Ishikawa (cell line): ENCODE data around the gene RNF213.

Experiments used
- CEBPB ChIP-seq: IDR thresholded peaks from 2 replicates; pipeline ENCODE4 v1.6.1; 2012
- EP300 ChIP-seq: IDR thresholded peaks from 2 replicates; pipeline ENCODE4 v1.6.1; 2012; ENCODE audit warnings: borderline replicate concordance
- FOXM1 ChIP-seq: IDR thresholded peaks from 2 replicates; pipeline ENCODE4 v1.6.1; 2012; ENCODE audit warnings: low read depth, borderline replicate concordance
- MAX ChIP-seq: IDR thresholded peaks from 2 replicates; pipeline ENCODE4 v1.6.1; 2012
- NFIC ChIP-seq: IDR thresholded peaks from 2 replicates; pipeline ENCODE4 v1.6.1; 2012
- TAF1 ChIP-seq: IDR thresholded peaks from 2 replicates; pipeline ENCODE4 v1.6.1; 2012; ENCODE audit warnings: low read depth, mild to moderate bottlenecking
- YY1 ChIP-seq: IDR thresholded peaks from 2 replicates; pipeline ENCODE4 v1.6.1; 2012; ENCODE audit warnings: low read depth
- TF ChIP-seq, protein P1 (sequence below): IDR thresholded peaks from 2 replicates; pipeline ENCODE4 v1.6.1; 2012; ENCODE audit warnings: low read depth, mild to moderate bottlenecking

- no peak for TF ChIP-seq YY1
- TF ChIP-seq TAF1 = no peak
- no peak for TF ChIP-seq FOXM1
- TF ChIP-seq MAX = no peak
- TF ChIP-seq CEBPB = no peak
- TF ChIP-seq, protein P1, sequence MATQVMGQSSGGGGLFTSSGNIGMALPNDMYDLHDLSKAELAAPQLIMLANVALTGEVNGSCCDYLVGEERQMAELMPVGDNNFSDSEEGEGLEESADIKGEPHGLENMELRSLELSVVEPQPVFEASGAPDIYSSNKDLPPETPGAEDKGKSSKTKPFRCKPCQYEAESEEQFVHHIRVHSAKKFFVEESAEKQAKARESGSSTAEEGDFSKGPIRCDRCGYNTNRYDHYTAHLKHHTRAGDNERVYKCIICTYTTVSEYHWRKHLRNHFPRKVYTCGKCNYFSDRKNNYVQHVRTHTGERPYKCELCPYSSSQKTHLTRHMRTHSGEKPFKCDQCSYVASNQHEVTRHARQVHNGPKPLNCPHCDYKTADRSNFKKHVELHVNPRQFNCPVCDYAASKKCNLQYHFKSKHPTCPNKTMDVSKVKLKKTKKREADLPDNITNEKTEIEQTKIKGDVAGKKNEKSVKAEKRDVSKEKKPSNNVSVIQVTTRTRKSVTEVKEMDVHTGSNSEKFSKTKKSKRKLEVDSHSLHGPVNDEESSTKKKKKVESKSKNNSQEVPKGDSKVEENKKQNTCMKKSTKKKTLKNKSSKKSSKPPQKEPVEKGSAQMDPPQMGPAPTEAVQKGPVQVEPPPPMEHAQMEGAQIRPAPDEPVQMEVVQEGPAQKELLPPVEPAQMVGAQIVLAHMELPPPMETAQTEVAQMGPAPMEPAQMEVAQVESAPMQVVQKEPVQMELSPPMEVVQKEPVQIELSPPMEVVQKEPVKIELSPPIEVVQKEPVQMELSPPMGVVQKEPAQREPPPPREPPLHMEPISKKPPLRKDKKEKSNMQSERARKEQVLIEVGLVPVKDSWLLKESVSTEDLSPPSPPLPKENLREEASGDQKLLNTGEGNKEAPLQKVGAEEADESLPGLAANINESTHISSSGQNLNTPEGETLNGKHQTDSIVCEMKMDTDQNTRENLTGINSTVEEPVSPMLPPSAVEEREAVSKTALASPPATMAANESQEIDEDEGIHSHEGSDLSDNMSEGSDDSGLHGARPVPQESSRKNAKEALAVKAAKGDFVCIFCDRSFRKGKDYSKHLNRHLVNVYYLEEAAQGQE = no peak
- TF ChIP-seq NFIC = no peak
- no peak for TF ChIP-seq EP300
Measured at GRCh38 chr17:80382956-80383355, 122.3 kb downstream of the RNF213 start.
